SK-N-SH treated with all-trans-retinoic acid at 6 μM for 48 hours (cell line): ENCODE data around the gene XRN1.
"Not testable (repeated sequence)": the region's sequence is repeated elsewhere in the genome, so short reads cannot be mapped to it uniquely, and the experiment has no call there.

Experiments used
- ATAC-seq: fragments of 200-7000 bp; cut with Tn5 transposase; 3 replicates; pipeline ENCODE4 v1.9.1; 2020; ENCODE audit warnings: mild to moderate bottlenecking, moderate library complexity
- ARNTL ChIP-seq: fragments of 450-650 bp; formaldehyde crosslinking; IDR thresholded peaks from 2 replicates; pipeline ENCODE4 v1.5.0; 2020; ENCODE audit warnings: low read depth, mild to moderate bottlenecking, moderate library complexity, borderline replicate concordance
- BACH2 ChIP-seq: fragments of 250-450 bp; sonication (Bioruptor Pico); IDR thresholded peaks from 2 replicates; pipeline ENCODE4 v1.9.0; 2021; ENCODE audit warnings: mild to moderate bottlenecking, borderline replicate concordance
- CSDC2 ChIP-seq: fragments of 250-450 bp; sonication (Bioruptor Pico); IDR thresholded peaks from 2 replicates; pipeline ENCODE4 v1.5.0; 2020; ENCODE audit warnings: mild to moderate bottlenecking, moderate library complexity
- ESRRG ChIP-seq: fragments of 250-450 bp; sonication (Bioruptor Pico); IDR thresholded peaks from 2 replicates; pipeline ENCODE4 v1.6.1; 2021; ENCODE audit warnings: mild to moderate bottlenecking
- GLIS3 ChIP-seq: fragments of 250-450 bp; sonication (Bioruptor Pico); IDR thresholded peaks from 2 replicates; pipeline ENCODE4 v1.5.0; 2020; ENCODE audit warnings: mild to moderate bottlenecking, moderate library complexity
- ISL1 ChIP-seq: fragments of 250-450 bp; sonication (Bioruptor Pico); IDR thresholded peaks from 2 replicates; pipeline ENCODE4 v2.1.2; 2022; ENCODE audit warnings: mild to moderate bottlenecking, moderate library complexity
- OSR1 ChIP-seq: fragments of 250-450 bp; sonication (Bioruptor Pico); IDR thresholded peaks from 2 replicates; pipeline ENCODE4 v1.8.0; 2022; ENCODE audit warnings: moderate library complexity, mild to moderate bottlenecking, inconsistent platforms
- PPARA ChIP-seq: fragments of 250-450 bp; sonication (Bioruptor Pico); IDR thresholded peaks from 2 replicates; pipeline ENCODE4 v1.5.0; 2020; ENCODE audit warnings: mild to moderate bottlenecking, borderline replicate concordance
- RARB ChIP-seq: fragments of 250-450 bp; sonication (Bioruptor Pico); IDR thresholded peaks from 2 replicates; pipeline ENCODE4 v1.8.0; 2021; ENCODE audit warnings: mild to moderate bottlenecking, moderate library complexity
- SNAI2 ChIP-seq: fragments of 250-450 bp; sonication (Bioruptor Pico); IDR thresholded peaks from 2 replicates; pipeline ENCODE4 v1.5.0; 2020; ENCODE audit warnings: mild to moderate bottlenecking, moderate library complexity
- TCF4 ChIP-seq: fragments of 250-450 bp; sonication (Bioruptor Pico); IDR thresholded peaks from 2 replicates; pipeline ENCODE4 v1.8.0; 2021; ENCODE audit warnings: mild to moderate bottlenecking, moderate library complexity, borderline replicate concordance
- TOX ChIP-seq: fragments of 250-450 bp; sonication (Bioruptor Pico); IDR thresholded peaks from 2 replicates; pipeline ENCODE4 v1.8.0; 2021; ENCODE audit warnings: mild to moderate bottlenecking, moderate library complexity, borderline replicate concordance
- ZC3H10 ChIP-seq: fragments of 250-450 bp; sonication (Bioruptor Pico); IDR thresholded peaks from 2 replicates; pipeline ENCODE4 v1.5.1; 2021; ENCODE audit warnings: mild to moderate bottlenecking, moderate library complexity
- ZFP3 ChIP-seq: fragments of 250-450 bp; sonication (Bioruptor Pico); IDR thresholded peaks from 2 replicates; pipeline ENCODE4 v1.5.0; 2020; ENCODE audit warnings: mild to moderate bottlenecking, moderate library complexity
- ZFP30 ChIP-seq: fragments of 450-650 bp; formaldehyde crosslinking; IDR thresholded peaks from 2 replicates; pipeline ENCODE4 v1.5.0; 2022; ENCODE audit warnings: mild to moderate bottlenecking, moderate library complexity
- ZNF565 ChIP-seq: fragments of 450-650 bp; formaldehyde crosslinking; conservative IDR thresholded peaks from 2 replicates; pipeline ENCODE4 v1.5.0; 2020; ENCODE audit warnings: low read depth, mild to moderate bottlenecking, moderate library complexity
- ZNF70 ChIP-seq: fragments of 450-650 bp; formaldehyde crosslinking; IDR thresholded peaks from 2 replicates; pipeline ENCODE4 v1.5.0; 2020; ENCODE audit warnings: mild to moderate bottlenecking, moderate library complexity
- TF ChIP-seq, protein P1 (sequence below): fragments of 250-450 bp; sonication (Bioruptor Pico); IDR thresholded peaks from 2 replicates; pipeline ENCODE4 v1.8.0; 2020; ENCODE audit warnings: mild to moderate bottlenecking, moderate library complexity, borderline replicate concordance
- TF ChIP-seq, protein P2 (sequence below): fragments of 250-450 bp; sonication (Bioruptor Pico); IDR thresholded peaks from 2 replicates; pipeline ENCODE4 v1.5.1; 2020; ENCODE audit warnings: low read depth, mild to moderate bottlenecking, moderate library complexity
- TF ChIP-seq, protein P3 (sequence below): fragments of 250-450 bp; sonication (Bioruptor Pico); IDR thresholded peaks from 2 replicates; pipeline ENCODE4 v1.5.1; 2021; ENCODE audit warnings: mild to moderate bottlenecking, moderate library complexity
- TF ChIP-seq, protein P4 (sequence below): fragments of 250-450 bp; sonication (Bioruptor Pico); IDR thresholded peaks from 2 replicates; pipeline ENCODE4 v1.8.0; 2021; ENCODE audit warnings: low read depth, mild to moderate bottlenecking, moderate library complexity, borderline replicate concordance

XRN1 gene

DNA sequence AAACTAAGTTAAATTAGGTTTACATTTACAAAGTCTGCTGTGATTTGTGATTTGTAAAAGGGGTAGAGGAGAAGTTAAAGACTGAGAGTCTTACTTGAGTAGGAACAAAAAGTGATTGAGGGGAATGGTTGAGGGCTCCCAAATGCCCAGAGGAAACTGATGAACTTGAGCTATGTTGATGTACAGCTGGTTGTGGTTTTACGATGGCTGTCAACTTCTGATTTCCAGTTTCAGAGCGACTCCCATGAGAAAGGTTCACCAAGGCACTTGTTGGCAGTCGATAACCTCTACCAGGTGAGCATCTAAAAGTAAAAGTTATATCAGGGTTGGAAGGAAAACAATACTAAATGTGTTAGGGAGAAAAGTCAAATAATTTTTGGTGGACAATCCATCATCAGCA lies 91.0 kb downstream of the XRN1 start:
- TF ChIP-seq, protein P1, sequence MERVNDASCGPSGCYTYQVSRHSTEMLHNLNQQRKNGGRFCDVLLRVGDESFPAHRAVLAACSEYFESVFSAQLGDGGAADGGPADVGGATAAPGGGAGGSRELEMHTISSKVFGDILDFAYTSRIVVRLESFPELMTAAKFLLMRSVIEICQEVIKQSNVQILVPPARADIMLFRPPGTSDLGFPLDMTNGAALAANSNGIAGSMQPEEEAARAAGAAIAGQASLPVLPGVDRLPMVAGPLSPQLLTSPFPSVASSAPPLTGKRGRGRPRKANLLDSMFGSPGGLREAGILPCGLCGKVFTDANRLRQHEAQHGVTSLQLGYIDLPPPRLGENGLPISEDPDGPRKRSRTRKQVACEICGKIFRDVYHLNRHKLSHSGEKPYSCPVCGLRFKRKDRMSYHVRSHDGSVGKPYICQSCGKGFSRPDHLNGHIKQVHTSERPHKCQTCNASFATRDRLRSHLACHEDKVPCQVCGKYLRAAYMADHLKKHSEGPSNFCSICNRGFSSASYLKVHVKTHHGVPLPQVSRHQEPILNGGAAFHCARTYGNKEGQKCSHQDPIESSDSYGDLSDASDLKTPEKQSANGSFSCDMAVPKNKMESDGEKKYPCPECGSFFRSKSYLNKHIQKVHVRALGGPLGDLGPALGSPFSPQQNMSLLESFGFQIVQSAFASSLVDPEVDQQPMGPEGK (CRISPR knock-in tag), result no peak
- no peak for TF ChIP-seq ZFP3 (CRISPR knock-in tag)
- no peak for TF ChIP-seq OSR1 (CRISPR knock-in tag)
- no peak for TF ChIP-seq GLIS3 (CRISPR knock-in tag)
- TF ChIP-seq, protein P2, sequence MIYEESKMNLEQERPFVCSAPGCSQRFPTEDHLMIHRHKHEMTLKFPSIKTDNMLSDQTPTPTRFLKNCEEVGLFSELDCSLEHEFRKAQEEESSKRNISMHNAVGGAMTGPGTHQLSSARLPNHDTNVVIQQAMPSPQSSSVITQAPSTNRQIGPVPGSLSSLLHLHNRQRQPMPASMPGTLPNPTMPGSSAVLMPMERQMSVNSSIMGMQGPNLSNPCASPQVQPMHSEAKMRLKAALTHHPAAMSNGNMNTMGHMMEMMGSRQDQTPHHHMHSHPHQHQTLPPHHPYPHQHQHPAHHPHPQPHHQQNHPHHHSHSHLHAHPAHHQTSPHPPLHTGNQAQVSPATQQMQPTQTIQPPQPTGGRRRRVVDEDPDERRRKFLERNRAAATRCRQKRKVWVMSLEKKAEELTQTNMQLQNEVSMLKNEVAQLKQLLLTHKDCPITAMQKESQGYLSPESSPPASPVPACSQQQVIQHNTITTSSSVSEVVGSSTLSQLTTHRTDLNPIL, result no peak
- no peak for TF ChIP-seq ESRRG (CRISPR knock-in tag)
- no peak for TF ChIP-seq CSDC2
- no peak for TF ChIP-seq BACH2
- TF ChIP-seq ZNF565 (CRISPR knock-in tag), result no peak
- no peak for TF ChIP-seq ARNTL (CRISPR knock-in tag)
- TF ChIP-seq RARB, result no peak
- no peak for TF ChIP-seq TOX
- TF ChIP-seq, protein P3, sequence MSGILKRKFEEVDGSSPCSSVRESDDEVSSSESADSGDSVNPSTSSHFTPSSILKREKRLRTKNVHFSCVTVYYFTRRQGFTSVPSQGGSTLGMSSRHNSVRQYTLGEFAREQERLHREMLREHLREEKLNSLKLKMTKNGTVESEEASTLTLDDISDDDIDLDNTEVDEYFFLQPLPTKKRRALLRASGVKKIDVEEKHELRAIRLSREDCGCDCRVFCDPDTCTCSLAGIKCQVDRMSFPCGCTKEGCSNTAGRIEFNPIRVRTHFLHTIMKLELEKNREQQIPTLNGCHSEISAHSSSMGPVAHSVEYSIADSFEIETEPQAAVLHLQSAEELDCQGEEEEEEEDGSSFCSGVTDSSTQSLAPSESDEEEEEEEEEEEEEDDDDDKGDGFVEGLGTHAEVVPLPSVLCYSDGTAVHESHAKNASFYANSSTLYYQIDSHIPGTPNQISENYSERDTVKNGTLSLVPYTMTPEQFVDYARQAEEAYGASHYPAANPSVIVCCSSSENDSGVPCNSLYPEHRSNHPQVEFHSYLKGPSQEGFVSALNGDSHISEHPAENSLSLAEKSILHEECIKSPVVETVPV (CRISPR knock-in tag), result no peak
- no peak for TF ChIP-seq ISL1 (CRISPR knock-in tag)
- no peak for TF ChIP-seq SNAI2 (CRISPR knock-in tag)
- no peak for TF ChIP-seq ZC3H10 (CRISPR knock-in tag)
- TF ChIP-seq, protein P4, sequence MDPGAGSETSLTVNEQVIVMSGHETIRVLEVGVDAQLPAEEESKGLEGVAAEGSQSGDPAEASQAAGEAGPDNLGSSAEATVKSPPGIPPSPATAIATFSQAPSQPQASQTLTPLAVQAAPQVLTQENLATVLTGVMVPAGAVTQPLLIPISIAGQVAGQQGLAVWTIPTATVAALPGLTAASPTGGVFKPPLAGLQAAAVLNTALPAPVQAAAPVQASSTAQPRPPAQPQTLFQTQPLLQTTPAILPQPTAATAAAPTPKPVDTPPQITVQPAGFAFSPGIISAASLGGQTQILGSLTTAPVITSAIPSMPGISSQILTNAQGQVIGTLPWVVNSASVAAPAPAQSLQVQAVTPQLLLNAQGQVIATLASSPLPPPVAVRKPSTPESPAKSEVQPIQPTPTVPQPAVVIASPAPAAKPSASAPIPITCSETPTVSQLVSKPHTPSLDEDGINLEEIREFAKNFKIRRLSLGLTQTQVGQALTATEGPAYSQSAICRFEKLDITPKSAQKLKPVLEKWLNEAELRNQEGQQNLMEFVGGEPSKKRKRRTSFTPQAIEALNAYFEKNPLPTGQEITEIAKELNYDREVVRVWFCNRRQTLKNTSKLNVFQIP, result no peak
- ATAC-seq, result no peak

DNA sequence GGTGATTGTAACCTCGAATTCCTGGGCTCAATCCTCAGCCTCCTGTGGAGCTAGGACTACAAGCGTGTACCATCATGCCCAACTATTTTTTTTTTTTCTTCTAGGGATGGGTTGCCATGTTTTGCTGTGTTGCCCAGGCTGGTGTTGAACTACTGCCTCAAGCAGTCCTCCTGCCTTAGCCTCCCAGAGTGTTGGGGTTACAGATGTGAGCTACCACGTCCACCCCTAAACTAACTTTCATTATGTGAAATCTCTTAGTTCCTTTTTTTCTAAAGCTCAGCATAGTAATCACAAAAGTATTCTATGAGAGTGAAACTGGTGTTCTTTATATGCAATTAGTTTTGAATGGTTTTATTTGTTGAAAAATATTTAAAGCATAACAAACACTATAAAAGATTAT lies 92.1 kb downstream of the XRN1 start:
- ATAC-seq, result no peak
- TF ChIP-seq ZNF70 (CRISPR knock-in tag) (no peak), TOX (no peak), SNAI2 (CRISPR knock-in tag) (no peak), ESRRG (CRISPR knock-in tag) (no peak), PPARA (CRISPR knock-in tag) (no peak), BACH2 (no peak)
- TF ChIP-seq, protein P2, result no peak

DNA sequence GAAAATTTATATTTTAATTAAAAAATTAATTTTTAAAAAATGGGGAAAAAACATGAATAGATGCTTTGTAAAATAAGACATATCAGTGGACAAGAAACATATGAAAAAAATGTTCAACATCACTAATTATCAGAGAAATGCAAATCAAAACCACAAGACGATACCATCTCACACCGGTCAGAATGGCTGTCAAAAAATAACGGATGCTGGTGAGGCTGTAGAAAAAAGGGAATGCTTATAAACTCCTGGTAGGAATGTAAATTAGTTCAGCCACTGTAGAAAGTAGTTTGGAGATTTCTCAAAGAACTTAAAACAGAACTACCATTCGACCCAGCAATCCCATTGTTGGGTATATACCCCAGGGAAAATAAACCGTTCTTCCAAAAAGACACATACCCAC lies 93.8 kb downstream of the XRN1 start:
- TF ChIP-seq ZNF565 (CRISPR knock-in tag) (no peak), GLIS3 (CRISPR knock-in tag) (no peak), ZFP3 (CRISPR knock-in tag) (no peak), CSDC2 (no peak), ESRRG (CRISPR knock-in tag) (no peak), ZNF70 (CRISPR knock-in tag) (no peak), PPARA (CRISPR knock-in tag) (no peak), RARB (no peak), TCF4 (CRISPR knock-in tag) (no peak), ZC3H10 (CRISPR knock-in tag) (no peak)
- no peak for ATAC-seq

DNA sequence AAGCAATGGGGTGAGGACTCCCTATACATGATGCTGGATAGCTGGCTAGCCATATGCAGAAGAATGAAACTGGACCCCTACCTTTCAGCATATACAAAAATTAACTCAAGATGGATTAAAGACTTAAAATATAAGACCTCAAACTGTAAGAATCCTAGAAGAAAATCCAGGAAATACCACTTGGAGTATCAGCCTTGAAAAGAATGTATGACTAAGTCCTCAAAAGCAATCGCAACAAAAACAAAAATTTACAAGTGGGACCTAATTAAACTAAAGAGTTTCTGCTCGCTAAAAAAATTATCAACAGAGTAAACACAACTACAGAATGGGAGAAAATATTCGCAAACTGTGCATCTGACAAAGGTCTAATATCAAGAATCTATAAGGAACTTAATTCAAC lies 94.3 kb downstream of the XRN1 start:
- TF ChIP-seq ZC3H10 (CRISPR knock-in tag), result no peak
- TF ChIP-seq ZFP3 (CRISPR knock-in tag), result no peak
- no peak for TF ChIP-seq ZNF70 (CRISPR knock-in tag)
- TF ChIP-seq, protein P1 (CRISPR knock-in tag), result no peak
- no peak for TF ChIP-seq BACH2
- no peak for TF ChIP-seq SNAI2 (CRISPR knock-in tag)
- TF ChIP-seq, protein P2, result no peak
- TF ChIP-seq ARNTL (CRISPR knock-in tag), result no peak
- no peak for TF ChIP-seq RARB
- no peak for TF ChIP-seq ZFP30 (CRISPR knock-in tag)
- TF ChIP-seq ISL1 (CRISPR knock-in tag), result no peak
- no peak for TF ChIP-seq CSDC2
- no peak for TF ChIP-seq ESRRG (CRISPR knock-in tag)
- no peak for TF ChIP-seq PPARA (CRISPR knock-in tag)
- no peak for TF ChIP-seq OSR1 (CRISPR knock-in tag)
- TF ChIP-seq GLIS3 (CRISPR knock-in tag), result no peak
- no peak for TF ChIP-seq TOX
- TF ChIP-seq ZNF565 (CRISPR knock-in tag), result no peak
- TF ChIP-seq TCF4 (CRISPR knock-in tag), result no peak
- TF ChIP-seq, protein P4, result no peak
- TF ChIP-seq, all 23 proteins: peak for 0
- ATAC-seq, result no peak

DNA sequence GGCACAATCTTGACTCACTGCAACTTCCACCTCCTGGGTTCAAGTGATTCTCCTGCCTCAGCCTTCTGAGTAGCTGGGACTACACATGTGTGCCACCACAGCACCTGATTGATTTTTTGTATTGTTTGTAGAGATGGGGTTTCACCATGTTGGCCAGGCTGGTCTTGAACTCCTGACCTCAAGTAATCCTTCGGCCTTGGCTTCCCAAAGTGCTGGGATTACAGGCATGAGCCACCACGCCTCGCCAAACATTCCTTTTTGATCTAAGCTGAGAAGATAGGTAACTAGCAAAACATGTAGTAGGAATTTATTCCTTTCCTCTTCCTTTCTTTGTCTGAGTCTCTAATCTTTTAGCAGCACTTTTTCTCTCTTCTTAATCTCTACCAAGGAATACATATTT lies 95.1 kb downstream of the XRN1 start:
- not testable (repeated sequence) for ATAC-seq
